Putamen (tissue), 1 donor: ENCODE results near the gene MPP3.
"Not testable (repeated sequence)": the region's sequence is repeated elsewhere in the genome, so short reads cannot be mapped to it uniquely, and the experiment has no call there.

ENCODE experiments used
- DNase-seq: peaks from one replicate; pipeline ENCODE4 v3.0.0-alpha.2; 2016; ENCODE audit warnings: low spot score

MPP3 gene

GRCh38 chr17:43860927-43861622 is 28.1 kb upstream of the MPP3 start:
- DNase-seq = no peak

DNA sequence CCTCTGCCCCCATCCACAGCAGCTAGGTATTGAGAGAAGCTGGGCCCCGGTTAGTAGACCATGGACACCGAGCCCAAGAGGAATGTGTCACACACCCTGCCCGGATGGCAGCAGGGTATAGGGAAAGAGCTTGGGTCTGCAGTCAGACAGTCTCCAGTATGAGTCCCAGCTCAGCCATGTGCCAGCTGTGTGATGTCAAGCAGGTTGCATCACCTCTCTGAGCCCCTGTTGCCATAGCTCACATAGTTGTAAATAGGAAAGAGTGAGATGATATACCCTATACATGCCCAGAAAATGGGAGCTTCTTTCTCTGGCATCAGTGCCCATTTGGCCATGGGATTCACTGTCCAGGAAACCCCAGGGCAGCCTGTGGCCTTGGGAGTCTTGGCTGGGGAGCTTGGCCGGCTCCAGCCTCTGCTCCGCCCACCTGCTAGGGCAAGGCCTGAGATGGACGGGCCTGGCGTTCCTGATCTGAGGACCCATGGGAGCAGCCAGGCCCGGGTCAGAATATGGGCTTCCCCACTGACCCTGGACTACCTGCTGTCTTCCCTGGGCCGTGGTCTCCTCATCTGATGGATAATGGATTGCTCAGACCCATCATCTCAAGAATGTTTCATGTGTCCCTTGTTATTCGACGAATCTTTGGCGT is 27.3 kb upstream of the MPP3 start:
- DNase-seq = no peak

GRCh38 chr17:43857957-43858600 is 25.1 kb upstream of the MPP3 start:
- DNase-seq = no peak

DNA sequence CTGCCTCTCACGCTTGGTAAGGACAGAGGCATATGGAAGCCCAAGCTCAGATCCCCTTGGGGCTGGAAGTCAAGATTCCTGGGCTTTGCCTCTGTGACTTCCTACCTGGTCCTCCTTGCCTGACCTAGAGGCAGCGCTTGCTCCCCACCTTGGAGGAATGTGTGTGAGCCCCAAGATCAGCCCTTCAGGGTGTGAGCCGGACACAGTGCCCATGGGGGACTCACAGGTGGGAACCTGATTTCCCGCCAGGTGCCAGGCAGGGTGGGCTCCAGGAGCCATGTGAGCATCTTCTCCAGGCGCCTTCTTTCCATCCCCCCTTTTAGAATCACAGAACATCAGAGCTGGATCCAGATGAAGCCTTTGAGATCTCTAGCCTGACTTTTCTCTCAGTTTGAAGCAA is 24.2 kb upstream of the MPP3 start:
- DNase-seq = no peak

- no peak for DNase-seq
Observed at GRCh38 chr17:43856141-43856540, 23.2 kb upstream of the MPP3 start.

- DNase-seq = no peak
Observed at GRCh38 chr17:43855061-43855460, 22.1 kb upstream of the MPP3 start.

DNA sequence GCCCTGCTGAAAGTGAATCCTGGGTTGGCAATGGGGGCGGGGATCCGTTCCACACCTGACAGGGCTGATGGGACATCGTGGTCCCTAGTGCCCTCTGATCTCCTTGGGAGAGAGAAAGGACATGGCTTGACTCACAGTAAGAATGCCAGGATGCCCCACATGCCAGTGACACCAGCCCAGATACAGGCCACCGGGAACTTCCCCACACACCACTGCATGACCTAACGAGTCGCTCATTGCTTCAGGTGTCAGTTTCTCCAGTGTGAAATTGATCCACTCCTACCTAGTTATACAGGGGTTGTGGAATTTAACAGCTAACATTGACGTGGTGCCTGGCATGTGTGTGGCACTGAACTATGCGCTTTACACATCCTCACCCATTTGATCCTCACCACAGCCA is 21.6 kb upstream of the MPP3 start:
- DNase-seq = no peak

GRCh38 chr17:43853546-43853945 is 20.6 kb upstream of the MPP3 start:
- no peak for DNase-seq

DNA sequence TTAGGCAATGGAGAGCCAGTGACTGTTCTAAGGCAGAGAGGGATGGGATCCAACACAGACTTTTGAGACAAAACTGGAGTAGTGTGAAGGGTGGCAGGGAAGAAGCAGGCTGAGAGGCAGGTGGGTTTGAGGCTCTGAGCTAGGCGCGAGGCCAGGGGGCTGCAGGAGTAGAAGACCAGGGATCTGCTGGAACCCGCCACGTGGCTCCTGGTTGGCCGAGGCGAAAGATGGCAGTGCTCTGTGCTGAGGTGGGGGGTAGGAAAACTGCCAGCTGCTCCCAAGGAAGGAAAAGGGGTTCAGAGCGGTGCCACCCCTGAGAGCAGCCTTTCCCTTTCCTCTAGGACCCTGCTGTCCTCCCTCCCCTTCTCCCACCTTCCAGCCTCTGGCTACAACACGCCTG is 19.6 kb upstream of the MPP3 start:
- DNase-seq = no peak

DNA sequence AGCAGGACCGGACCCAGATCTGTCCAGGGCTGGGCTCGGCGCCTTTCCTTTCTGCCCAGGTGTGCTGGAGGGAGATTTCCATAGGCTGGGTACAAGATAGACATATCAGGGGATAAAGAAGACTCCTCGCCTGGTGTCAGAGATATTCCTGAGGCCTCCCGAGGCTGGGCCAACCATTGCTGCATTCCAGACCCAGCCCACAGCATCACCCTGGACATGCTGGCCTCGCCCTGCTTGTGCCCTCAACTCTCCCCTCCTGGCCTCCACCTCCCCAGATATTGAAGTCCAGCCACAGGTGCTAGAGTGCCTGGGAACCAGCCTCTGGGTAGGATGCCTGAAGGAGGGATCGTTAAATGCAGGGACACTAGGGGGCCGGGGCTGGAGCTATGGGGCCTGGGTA is 16.2 kb upstream of the MPP3 start:
- no peak for DNase-seq

DNA sequence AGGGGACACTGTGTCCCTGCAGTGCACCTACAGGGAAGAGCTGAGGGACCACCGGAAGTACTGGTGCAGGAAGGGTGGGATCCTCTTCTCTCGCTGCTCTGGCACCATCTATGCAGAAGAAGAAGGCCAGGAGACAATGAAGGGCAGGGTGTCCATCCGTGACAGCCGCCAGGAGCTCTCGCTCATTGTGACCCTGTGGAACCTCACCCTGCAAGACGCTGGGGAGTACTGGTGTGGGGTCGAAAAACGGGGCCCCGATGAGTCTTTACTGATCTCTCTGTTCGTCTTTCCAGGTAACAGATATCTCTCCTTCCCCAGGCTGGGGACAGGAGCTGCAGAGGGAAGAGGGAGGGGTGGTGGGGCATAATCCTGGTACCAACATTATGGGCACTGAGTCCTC is 15.7 kb upstream of the MPP3 start:
- DNase-seq = no peak

DNA sequence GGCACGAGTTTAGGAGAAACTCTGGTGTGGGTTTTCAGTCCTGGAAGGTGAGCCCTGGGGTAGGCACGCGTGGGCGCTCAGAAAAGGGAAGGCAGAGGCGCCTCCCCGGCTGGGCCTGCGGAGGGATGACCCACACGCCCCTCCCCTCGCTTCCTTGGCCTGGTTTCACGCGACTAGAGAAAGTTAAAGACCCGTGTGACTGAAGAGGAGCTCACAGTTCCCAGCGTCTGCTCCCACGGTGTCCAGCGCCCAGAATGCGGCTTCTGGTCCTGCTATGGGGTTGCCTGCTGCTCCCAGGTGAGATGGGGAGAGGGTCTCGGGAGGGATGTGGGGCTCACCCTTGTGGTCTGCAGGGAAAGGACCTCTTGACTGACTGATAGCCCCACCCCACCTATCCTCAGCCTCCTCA is 14.0 kb upstream of the MPP3 start, which contains the start of gene CD300LG:
Gene CD300LG (plus strand): TSS at position 214 of the 409 bp plus-strand sequence. CDS start 41 bp downstream, at position 255.
- no peak for DNase-seq

DNA sequence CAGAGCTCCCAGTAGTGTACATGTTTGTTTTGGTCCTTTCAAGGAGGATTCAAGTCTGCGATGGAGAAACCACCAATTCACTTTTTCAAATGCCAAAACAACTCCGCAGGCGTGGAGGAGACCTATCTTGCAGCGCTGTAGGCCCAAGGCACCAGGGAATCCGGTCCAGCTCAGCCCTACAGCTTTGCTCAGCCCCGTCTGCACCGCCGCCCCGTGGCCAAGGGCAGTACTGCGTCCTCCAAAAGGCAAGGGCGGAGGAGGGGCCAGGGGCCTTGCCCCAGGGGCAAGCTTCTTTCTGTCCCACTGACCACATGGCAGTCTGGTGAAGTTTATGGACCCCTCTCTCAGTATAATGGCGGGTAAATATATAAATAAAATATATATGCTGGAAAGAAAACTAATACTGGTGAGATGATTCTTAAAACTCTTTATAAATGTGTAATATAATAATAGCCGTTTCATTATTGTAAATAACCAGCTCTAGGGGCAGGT is 13.3 kb upstream of the MPP3 start:
- DNase-seq = peak; percentile 60

DNA sequence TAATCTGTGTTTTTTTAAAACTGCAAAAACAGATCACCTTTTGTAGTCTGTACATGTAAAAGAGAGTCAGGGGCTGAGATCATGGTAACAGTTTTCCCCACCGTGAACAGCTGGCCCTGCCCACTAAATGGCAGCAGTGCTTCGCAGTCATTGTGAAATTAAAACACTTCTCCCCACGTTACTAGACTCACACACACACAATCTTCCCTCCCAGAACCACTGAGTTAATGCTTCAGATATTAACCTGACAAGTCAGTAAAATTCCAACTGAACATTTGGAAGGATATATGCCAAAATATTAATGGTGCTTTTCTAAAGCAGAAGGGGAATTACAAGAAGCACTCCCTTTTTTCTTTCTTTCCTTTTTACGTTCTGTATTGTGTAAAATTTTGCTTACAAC is 12.8 kb upstream of the MPP3 start:
- DNase-seq = no peak

DNA sequence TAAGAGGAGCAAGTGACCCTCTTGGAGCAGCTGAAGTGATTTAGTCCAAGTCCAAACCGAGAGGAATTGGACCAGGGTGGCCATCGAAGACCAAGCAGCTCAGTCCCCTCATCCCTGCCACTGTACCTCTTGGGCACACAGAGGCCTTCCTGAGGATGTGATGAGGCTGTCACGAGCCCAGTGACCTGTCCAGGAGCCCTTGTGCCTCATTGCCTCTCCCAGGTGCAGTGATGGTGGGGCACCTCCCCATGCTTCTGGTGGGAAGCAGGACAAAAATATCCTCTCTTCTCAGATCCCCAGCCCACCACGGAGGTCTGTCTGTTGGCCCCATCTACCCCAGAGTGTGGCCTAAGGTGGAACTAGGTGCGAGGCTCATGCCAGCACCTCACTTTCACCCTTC is 11.3 kb upstream of the MPP3 start:
- DNase-seq = no peak

DNA sequence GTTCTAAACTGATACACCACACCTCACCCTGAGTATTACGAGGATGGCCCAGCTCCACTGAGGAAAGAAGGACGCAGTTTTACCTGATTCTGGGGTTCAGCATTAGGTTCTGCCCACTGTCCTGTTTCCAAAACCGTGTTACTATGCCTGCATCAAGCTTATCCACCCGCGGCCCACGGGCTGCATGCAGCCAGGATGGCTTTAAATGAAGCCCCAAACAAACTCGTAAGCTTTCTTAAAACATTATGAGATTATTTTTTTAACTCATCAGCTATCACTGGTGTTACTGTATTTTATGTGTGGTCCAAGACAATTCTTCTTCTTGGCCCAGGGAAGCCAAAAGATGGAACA is 10.0 kb upstream of the MPP3 start:
- no peak for DNase-seq

DNA sequence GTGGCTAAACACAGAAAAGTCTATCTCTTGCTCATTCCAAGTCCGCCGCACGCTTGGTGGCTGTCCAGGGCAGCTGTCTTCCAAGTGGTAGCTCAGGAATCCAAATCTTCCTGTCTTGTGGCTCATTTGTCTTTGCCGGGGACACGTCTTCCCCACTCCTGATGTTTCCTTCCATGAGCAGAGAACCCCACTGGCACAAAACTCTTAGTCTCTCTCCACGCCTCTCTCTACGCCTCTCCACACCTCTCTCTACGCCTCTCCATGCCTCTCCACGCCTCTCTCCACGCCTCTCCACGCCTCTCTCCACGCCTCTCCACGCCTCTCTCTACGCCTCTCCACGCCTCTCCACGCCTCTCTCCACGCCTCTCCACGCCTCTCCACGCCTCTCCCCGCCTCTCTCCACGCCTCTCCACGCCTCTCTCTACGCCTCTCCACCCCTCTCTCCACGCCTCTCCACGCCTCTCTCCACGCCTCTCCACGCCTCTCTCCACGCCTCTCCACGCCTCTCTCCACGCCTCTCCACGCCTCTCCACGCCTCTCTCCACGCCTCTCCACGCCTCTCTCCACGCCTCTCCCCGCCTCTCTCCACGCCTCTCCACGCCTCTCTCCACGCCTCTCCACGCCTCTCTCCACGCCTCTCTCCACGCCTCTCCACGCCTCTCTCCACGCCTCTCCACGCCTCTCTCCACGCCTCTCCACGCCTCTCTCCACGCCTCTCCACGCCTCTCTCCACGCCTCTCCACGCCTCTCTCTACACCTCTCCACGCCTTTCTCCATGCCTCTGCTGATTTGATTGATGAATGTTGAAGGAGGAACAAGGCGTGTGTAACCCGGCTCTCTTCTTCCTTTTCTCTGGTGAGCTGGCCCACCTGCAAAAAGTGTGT is 9.4 kb upstream of the MPP3 start:
- not testable (repeated sequence) for DNase-seq

- no peak for DNase-seq
Observed at GRCh38 chr17:43841282-43841681, 8.3 kb upstream of the MPP3 start.

DNA sequence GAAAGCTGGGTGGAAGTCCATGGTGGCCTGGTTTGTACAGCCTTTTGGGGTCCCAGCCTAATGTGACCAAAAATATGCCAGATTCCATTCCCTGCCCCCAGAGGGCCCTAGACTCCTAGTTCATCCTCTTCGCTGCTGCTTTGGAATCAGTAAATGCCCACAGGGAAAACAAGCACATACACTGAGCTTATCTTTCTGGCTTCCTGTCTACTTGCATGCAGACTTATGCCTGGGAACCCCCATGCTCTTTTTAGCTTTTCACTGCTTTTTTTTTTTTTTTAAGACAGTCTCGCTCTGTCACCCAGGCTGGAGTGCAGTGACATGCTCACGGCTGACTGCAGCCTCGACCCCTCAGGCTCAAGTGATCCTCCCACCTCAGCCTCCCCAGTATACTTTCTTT is 7.9 kb upstream of the MPP3 start:
- no peak for DNase-seq

- DNase-seq = no peak
Observed at GRCh38 chr17:43839670-43840108, 6.7 kb upstream of the MPP3 start.

DNA sequence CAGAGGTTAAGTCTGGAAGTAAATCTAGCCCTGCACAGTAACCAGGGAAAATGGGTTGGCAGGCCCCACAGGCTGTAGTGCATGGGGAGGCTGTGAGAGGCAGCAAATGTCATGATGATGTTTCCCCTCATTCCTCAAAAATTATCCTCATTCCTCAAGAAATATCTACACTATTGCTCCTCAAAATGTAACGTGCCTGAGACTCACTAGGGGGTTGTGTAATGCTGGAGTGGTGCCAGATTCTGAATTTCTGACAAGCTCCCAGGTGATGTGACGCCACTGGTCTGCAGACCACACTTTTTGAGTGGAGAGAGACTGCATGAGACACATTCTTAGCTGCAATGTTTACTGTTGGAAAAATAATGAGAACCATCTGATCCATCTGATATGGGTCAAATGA is 1.2 kb upstream of the MPP3 start:
- DNase-seq = no peak
